Left ventricle myocardium inferior (tissue), 1 donor: ENCODE data around the gene EPS8. TPM values are rescaled to one million over a fixed set of nuclear protein-coding genes. Genes with fewer than 3 reads are reported as not detected.
A peak's percentile ranks its signal among the peaks of the same experiment; 100 is the strongest.

Experiments used
- DNase-seq: peaks from one replicate; pipeline ENCODE4 v3.0.0-alpha.2; 2020
- H3K27ac ChIP-seq: fragments of 200-600 bp; replicated peaks from 2 replicates; pipeline ENCODE4 v1.8.0; 2021
- H3K27me3 ChIP-seq: fragments of 200-600 bp; 2 replicates; pipeline ENCODE4 v1.8.0; 2021; ENCODE audit warnings: low read depth
- H3K36me3 ChIP-seq: fragments of 200-600 bp; 2 replicates; pipeline ENCODE4 v1.8.0; 2021
- H3K4me1 ChIP-seq: fragments of 200-600 bp; 2 replicates; pipeline ENCODE4 v1.8.0; 2021
- H3K4me3 ChIP-seq: fragments of 200-600 bp; 2 replicates; pipeline ENCODE4 v1.8.0; 2021; ENCODE audit warnings: mild to moderate bottlenecking, moderate library complexity
- H3K9me3 ChIP-seq: fragments of 200-600 bp; replicated peaks from 2 replicates; pipeline ENCODE4 v1.8.0; 2021
- intact Hi-C: fragments of 100-400 bp; cut with micrococcal nuclease; formaldehyde crosslinking; loops from one replicate; pipeline ENCODE4 v1.11.0; 2022
- total RNA-seq: library from RNA; stranded (reverse); fragmentation: NEBNext Ultra II Directional; extraction: Animal tissue kit (Norgen Biotek cat#: 25700); gene quantifications from one replicate; pipeline ENCODE4 v1.2.1, GENCODE V29; 2021
- TF ChIP-seq, protein P1 (sequence below): fragments of 200-600 bp; IDR thresholded peaks from 2 replicates; pipeline ENCODE4 v1.8.0; 2021; ENCODE audit warnings: antibody characterized with exemption, mild to moderate bottlenecking, borderline replicate concordance
- donor health status: DM: no; HTN: yes; CAD: no; lungs with severe emphysema.

The EPS8 gene
- total RNA-seq, 1 donor from 2014 or later: 18.9 TPM

DNA sequence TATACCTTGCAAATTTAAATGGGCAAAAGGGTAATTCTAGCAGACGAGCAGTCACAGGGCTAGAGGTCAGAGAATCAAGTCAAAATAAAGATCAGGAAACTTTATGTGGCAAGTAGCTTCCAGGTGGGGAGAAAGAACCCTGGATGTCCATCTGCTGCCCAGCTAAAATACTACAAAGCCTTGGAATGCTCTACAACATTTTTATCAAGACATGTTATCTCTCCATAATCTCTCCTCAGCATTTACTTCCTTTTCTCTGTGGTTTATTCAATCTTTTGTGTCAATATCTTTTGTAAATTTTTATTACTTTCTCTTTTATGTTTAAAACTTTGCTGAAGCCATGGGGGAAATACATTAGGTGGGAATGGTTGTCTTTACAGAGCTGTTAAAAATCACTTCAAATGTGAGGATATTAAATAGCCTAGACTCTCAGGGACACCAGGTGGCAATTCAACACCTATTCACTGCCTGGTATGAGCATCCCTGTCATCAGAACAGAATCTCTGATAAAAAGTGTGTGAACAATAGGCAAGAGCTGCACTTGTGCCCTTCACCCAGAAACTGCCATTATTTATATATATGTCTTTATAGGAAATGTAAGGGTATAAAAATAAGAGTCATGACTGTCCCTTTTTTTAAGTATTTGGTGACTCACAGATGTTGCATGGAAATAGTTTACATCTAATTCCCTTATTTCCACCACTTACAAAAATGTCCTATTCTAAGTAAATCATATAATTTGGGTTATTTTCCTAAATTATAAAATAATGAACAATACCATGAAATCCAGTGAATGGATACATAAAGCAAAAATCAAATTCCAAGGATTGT lies 152.9 kb downstream of the EPS8 start:
- Histone ChIP-seq H3K4me1 (peaks cover 13% of the 10 kb centered on the region), H3K36me3 (peaks cover 19% of the 10 kb centered on the region), H3K4me3 (no peak overlapping the region), H3K9me3 (no peaks in the 10 kb centered on the region), H3K27ac (peak overlapping the region; percentile 13), H3K27me3 (no peaks in the 10 kb centered on the region)
- intact Hi-C loops: no loop called here
- no peak for DNase-seq
- TF ChIP-seq, protein P1, sequence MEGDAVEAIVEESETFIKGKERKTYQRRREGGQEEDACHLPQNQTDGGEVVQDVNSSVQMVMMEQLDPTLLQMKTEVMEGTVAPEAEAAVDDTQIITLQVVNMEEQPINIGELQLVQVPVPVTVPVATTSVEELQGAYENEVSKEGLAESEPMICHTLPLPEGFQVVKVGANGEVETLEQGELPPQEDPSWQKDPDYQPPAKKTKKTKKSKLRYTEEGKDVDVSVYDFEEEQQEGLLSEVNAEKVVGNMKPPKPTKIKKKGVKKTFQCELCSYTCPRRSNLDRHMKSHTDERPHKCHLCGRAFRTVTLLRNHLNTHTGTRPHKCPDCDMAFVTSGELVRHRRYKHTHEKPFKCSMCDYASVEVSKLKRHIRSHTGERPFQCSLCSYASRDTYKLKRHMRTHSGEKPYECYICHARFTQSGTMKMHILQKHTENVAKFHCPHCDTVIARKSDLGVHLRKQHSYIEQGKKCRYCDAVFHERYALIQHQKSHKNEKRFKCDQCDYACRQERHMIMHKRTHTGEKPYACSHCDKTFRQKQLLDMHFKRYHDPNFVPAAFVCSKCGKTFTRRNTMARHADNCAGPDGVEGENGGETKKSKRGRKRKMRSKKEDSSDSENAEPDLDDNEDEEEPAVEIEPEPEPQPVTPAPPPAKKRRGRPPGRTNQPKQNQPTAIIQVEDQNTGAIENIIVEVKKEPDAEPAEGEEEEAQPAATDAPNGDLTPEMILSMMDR: no peak

DNA sequence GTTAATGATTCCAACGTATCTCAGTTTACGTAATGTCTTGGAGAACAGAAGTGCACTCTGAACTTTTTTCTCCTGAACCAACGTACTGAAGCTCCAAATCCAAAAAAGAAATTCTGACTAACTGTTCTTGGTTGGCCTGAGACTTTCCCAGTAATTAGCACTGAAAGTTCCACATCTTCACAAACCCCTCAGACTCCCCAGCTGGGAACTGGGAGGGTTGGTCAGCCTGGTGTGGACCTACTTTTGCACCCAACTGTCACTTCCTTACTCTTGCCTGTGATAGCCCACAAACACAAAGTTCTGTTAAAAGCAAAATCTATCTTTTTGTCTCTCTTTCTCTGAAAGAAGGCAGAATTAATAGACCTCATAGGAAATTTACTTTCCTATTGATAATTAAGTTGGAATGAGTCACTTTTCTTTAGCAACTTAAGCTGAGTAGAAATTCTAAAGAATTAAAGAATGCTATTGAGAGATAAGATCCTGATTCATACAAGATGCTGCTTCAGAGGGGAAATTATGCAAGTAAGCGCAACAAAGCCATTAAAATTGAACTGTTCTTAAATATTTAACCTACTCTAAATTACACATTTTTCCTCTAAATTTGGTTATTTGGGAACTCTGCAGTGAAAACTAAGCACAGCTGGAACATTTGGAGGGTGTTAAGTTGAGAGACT lies 155.0 kb downstream of the EPS8 start:
- Histone ChIP-seq H3K27me3 (no peaks in the 10 kb centered on the region), H3K27ac (peak overlapping the region; percentile 62), H3K36me3 (peaks cover 10% of the 10 kb centered on the region), H3K4me3 (no peak overlapping the region), H3K4me1 (peaks cover 35% of the 10 kb centered on the region), H3K9me3 (no peaks in the 10 kb centered on the region)
- DNase-seq: no peak
- TF ChIP-seq, protein P1: no peak
- intact Hi-C loops: no loop called here

DNA sequence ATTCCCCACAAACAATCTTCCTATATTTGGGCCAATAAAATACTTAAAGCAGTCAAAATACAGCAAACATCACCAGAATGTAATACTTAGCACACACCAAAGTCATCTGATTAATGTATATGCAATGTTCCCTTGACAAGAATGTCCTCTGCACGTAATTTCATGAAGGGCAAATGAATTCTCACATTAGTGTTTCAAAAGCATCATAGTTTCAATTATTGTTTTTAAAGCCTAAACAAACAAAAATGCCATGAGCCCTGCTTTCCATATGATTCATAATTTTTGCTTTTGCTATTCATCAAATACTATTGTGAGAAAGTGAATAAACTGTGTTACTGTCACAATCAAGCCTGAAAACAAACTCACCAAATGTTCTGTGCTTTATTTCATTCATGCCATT lies 156.0 kb downstream of the EPS8 start:
- peak overlapping the region; percentile 62 for H3K27ac ChIP-seq
- no peak for DNase-seq
- TF ChIP-seq, protein P1: no peak
- H3K4me1 ChIP-seq: peaks cover 36% of the 10 kb centered on the region
- intact Hi-C loops: no loop called here
- H3K27me3 ChIP-seq: no peaks in the 10 kb centered on the region
- no peaks in the 10 kb centered on the region for H3K9me3 ChIP-seq
- H3K4me3 ChIP-seq: no peak overlapping the region
- H3K36me3 ChIP-seq: peaks cover 10% of the 10 kb centered on the region

DNA sequence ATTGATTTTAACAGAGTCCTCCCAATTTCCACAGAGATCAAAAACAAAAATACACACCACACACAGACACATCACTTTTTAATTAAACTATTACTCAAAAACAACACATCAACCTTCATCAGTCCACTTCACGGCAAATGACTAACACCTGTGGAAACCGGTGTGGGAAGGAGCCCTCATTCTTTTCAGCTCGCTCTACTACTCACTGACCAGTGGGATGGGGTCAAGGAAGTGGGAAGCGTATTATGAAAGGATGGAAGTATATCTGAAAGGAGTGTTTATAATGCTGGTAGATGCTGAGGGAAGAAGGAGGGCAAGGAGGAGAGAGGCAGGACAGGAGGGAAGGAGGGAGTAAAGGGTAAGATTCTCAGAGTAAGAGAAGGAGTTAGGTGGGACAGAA lies 156.5 kb downstream of the EPS8 start:
- H3K9me3 ChIP-seq: no peaks in the 10 kb centered on the region
- H3K4me3 ChIP-seq: no peak overlapping the region
- no peak for DNase-seq
- H3K27me3 ChIP-seq: no peaks in the 10 kb centered on the region
- peaks cover 41% of the 10 kb centered on the region for H3K4me1 ChIP-seq
- peak overlapping the region; percentile 62 for H3K27ac ChIP-seq
- TF ChIP-seq, protein P1: no peak
- intact Hi-C loops: no loop called here
- H3K36me3 ChIP-seq: peaks cover 10% of the 10 kb centered on the region

DNA sequence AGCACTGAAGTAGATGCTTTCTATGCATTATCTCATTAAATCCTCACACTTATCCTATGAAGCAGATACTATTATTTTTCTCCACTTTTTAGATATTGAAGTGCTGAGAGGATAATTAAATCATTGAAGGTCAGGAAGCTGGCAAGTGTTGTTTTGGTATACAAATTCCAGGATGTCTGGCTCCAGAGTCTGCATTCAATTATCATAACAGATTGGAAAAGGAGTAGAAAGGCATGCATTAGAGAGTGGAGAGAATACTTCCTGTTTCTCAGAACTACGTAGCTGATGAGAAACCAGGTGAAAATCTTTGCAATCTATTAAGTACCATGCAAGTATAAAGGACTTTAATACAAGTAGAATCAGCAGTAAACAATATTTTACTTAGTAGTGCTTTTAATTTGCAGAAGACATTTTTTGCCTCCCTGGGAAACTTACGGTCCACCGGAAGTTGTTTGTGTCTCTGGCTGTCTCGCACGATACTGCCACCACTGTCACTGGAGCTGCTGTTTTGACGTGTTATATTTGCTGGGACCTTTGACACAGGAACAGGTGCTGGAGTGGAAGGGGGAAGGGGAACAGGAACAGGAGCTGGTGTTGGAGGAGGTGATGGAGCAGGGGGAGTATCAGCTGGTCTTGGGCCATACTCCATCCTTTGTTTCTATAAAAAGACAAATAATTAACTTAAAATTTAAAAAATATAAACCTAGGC lies 158.0 kb downstream of the EPS8 start:
- peaks cover 47% of the 10 kb centered on the region for H3K4me1 ChIP-seq
- DNase-seq: no peak
- no peaks in the 10 kb centered on the region for H3K27me3 ChIP-seq
- no peak overlapping the region for H3K4me3 ChIP-seq
- H3K36me3 ChIP-seq: peaks cover 10% of the 10 kb centered on the region
- intact Hi-C loops: no loop called here
- peak overlapping the region; percentile 80 for H3K27ac ChIP-seq
- TF ChIP-seq, protein P1: no peak
- H3K9me3 ChIP-seq: no peaks in the 10 kb centered on the region
